Kidney (tissue), 14 donors: ENCODE results near the gene FGGY. TPM values are rescaled to one million over a fixed set of nuclear protein-coding genes. Genes with fewer than 3 reads are reported as not detected.
"Not testable (repeated sequence)": the region's sequence is repeated elsewhere in the genome, so short reads cannot be mapped to it uniquely, and the experiment has no call there.

ENCODE experiments used
- DNase-seq, 5 donors: peaks; one replicate each; pipeline ENCODE4 v3.0.0-alpha.2; 2013 to 2020
- FAIRE-seq: peaks from 2 replicates; lab custom pipeline; 2012; peaks lifted over from hg19 to GRCh38; lab: Jason Lieb, UNC
- H3K27ac ChIP-seq, 2 donors: one replicate each; pipeline ENCODE4 v1.7.0; 2013; ENCODE audit warnings: low read depth in 2 of 2, low read length in 2 of 2, inconsistent platforms in 1 of 2
- H3K27me3 ChIP-seq: one replicate; pipeline ENCODE4 v1.7.1; 2013; ENCODE audit warnings: low read length, inconsistent platforms; ENCODE audit not compliant: control insufficient read depth, insufficient read depth
- H3K36me3 ChIP-seq, 3 donors: one replicate each; pipeline versions ENCODE4 v1.7.0 to v1.7.1; 2013; ENCODE audit warnings: low read length in 3 of 3, control low read depth in 1 of 3, inconsistent platforms in 1 of 3; ENCODE audit not compliant: insufficient read depth in 3 of 3, control insufficient read depth in 2 of 3
- H3K4me1 ChIP-seq, 3 donors: one replicate each; pipeline versions ENCODE4 v1.7.0 to v1.7.1; 2013; ENCODE audit warnings: low read length in 3 of 3, inconsistent platforms in 1 of 3, low read depth in 1 of 3; ENCODE audit not compliant: control insufficient read depth in 2 of 3, insufficient read depth in 2 of 3
- H3K4me3 ChIP-seq, 3 donors: one replicate each; pipeline versions ENCODE4 v1.7.0 to v1.8.1; 2013; ENCODE audit warnings: low read length in 3 of 3, control low read depth in 1 of 3, inconsistent platforms in 1 of 3
- H3K9ac ChIP-seq, 3 donors: one replicate each; pipeline versions ENCODE4 v1.7.0 to v1.7.1; 2013; ENCODE audit warnings: low read length in 3 of 3, control low read depth in 1 of 3, inconsistent platforms in 1 of 3
- H3K9me3 ChIP-seq, 3 donors: one replicate each; pipeline versions ENCODE4 v1.7.0 to v1.7.1; 2013; ENCODE audit warnings: low read length in 3 of 3, control low read depth in 1 of 3, inconsistent platforms in 1 of 3; ENCODE audit not compliant: control insufficient read depth in 2 of 3, insufficient read depth in 1 of 3
- intact Hi-C: fragments of 100-400 bp; cut with DNase I; formaldehyde crosslinking; loops from one replicate; pipeline ENCODE4 v1.11.1; 2022
- polyA plus RNA-seq: library from polyadenylated mRNA; stranded (reverse); fragments of 350-450 nt; fragmentation: Illumina TruSeq; extraction: RNeasy Lipid Tissue Mini Kit (QIAGEN cat#74804); gene quantifications from one replicate; pipeline ENCODE4 v1.2.3, GENCODE V29; 2014; ENCODE audit warnings: low read depth, low replicate concordance; ENCODE audit not compliant: insufficient read depth
- total RNA-seq: library from RNA; stranded (reverse); fragmentation: NEBNext Ultra II Directional; extraction: Animal tissue kit (Norgen Biotek cat#: 25700); gene quantifications from one replicate; pipeline ENCODE4 v1.2.1, GENCODE V29; 2021
- TF ChIP-seq, protein P1 (sequence below): IDR thresholded peaks from 3 replicates; pipeline ENCODE4 v1.5.1; 2012; ENCODE audit warnings: mild to moderate bottlenecking, moderate library complexity, borderline replicate concordance; ENCODE audit not compliant: insufficient read depth; ENCODE audit errors: extremely low read depth
- donor health status: control.
- donor health status: control.
- donor health status: control.
- donor health status: control.
- donor health status: control.
- donor health status: DM: yes; HTN: yes; CAD: no.
- donor health status: Normal renal cell carcinoma (clear cell type).

FGGY gene
- total and polyA plus RNA-seq, 2 donors from 2014 or later: 11.2 to 31.0 TPM

DNA sequence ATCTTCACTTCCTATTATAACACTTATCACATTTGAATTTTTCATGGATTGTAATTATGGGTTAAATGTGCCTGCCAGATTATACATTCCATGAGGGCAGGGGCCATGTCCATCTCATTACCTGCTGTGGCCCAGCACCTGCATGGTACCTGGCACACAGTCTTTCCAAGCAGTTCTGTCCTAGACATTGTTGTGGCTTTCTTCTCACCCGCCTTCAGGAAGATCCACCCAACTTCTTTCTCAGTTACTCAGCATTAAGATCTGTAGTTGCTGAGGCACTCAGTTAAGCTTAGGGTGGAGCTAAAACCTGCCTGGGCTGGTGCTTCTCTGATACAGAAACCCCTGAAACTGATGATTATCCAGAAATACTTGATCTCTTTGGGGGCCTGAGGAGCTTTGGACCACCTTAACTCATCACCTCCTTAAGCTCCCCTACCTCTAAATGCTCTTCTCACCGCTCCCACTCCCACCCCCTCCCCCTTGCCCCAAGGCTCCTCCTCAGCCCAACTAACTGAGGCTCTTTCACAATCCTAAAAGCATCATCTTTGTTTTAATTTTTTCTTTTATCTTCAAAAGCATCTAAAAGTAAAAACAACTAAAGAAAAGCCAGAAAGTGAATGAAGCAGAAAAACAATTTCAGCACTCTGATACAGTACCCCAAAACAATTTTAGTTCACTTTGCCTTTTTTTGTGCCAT lies 190.6 kb downstream of the FGGY start:
- Histone ChIP-seq H3K4me1 (no peaks in the 10 kb centered on the region), H3K4me3 (no peak overlapping the region), H3K27me3 (no peaks in the 10 kb centered on the region), H3K27ac (no peak overlapping the region), H3K36me3 (no peaks in the 10 kb centered on the region), H3K9ac (no peak overlapping the region), H3K9me3 (no peaks in the 10 kb centered on the region)
- TF ChIP-seq, protein P1, sequence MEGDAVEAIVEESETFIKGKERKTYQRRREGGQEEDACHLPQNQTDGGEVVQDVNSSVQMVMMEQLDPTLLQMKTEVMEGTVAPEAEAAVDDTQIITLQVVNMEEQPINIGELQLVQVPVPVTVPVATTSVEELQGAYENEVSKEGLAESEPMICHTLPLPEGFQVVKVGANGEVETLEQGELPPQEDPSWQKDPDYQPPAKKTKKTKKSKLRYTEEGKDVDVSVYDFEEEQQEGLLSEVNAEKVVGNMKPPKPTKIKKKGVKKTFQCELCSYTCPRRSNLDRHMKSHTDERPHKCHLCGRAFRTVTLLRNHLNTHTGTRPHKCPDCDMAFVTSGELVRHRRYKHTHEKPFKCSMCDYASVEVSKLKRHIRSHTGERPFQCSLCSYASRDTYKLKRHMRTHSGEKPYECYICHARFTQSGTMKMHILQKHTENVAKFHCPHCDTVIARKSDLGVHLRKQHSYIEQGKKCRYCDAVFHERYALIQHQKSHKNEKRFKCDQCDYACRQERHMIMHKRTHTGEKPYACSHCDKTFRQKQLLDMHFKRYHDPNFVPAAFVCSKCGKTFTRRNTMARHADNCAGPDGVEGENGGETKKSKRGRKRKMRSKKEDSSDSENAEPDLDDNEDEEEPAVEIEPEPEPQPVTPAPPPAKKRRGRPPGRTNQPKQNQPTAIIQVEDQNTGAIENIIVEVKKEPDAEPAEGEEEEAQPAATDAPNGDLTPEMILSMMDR: no peak
- FAIRE-seq (no peak), DNase-seq (no peak)
- intact Hi-C loops: no loop called here

DNA sequence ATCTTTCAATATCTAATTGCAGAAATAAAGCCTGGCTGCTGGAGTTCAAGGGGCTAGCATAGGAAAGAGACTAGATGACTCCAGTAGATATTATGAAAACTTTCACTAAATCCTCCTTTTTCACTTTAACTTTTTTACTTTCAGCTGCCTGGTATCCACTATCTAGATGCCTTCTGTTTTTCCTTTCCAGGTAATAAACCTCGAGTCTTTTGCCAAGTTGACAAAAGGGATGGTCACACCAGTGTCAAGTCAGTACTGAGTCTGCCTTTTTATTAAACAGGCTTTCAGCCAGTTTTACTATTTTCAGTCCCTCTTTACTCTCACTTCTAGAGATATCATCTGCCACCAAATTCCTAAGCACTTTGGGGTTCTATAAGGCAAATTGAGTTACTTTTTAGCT lies 195.6 kb downstream of the FGGY start:
- no peaks in the 10 kb centered on the region for H3K36me3 ChIP-seq
- TF ChIP-seq, protein P1: no peak
- DNase-seq (no peak), FAIRE-seq (no peak)
- intact Hi-C loops: no loop called here
- no peaks in the 10 kb centered on the region for H3K4me1 ChIP-seq
- H3K9ac ChIP-seq: no peak overlapping the region
- H3K9me3 ChIP-seq: peaks cover 0 to 3% (median 2%) of the 10 kb centered on the region in 3 donors
- H3K27ac ChIP-seq: no peak overlapping the region
- H3K27me3 ChIP-seq: no peaks in the 10 kb centered on the region
- no peak overlapping the region for H3K4me3 ChIP-seq

DNA sequence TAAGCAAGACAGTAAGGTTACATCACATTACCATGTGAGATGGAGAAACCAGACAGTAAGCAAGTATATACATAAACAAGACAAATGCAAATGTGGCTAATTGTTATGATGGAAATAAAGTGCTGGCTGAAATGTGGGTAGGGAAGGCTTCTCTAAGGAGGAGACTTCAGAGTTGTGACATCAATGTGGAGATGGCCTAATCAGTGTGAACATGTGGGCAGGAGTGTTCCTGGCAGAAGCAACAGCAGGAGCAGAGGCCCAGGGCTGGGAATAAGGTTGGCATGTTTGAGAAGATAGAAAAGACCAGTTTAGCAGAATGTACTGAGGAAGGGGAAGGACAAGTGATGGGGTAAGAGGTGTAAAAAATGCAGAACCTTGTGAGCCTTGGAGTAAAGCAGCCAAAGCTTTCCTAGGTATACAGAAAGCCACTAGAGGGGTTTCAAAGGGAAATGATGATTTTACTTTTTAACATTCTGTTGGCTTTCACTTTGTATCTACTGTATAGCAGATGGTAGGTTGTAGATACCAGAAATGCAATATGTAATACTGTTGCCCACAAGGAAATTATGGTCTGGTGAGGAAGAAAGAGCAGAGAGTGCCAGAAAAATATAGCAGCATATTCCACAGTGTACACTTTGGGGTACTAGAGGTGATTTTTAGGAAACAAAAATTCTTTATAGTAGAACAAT lies 197.4 kb downstream of the FGGY start:
- no peak overlapping the region for H3K4me3 ChIP-seq
- no peak overlapping the region for H3K9ac ChIP-seq
- H3K36me3 ChIP-seq: no peaks in the 10 kb centered on the region
- H3K27me3 ChIP-seq: no peaks in the 10 kb centered on the region
- peaks cover 0 to 3% (median 2%) of the 10 kb centered on the region in 3 donors for H3K9me3 ChIP-seq
- no peak overlapping the region for H3K27ac ChIP-seq
- FAIRE-seq (no peak), DNase-seq (no peak)
- intact Hi-C loops: no loop called here
- peaks cover 2 to 7% (median 4%) of the 10 kb centered on the region in 3 donors for H3K4me1 ChIP-seq
- TF ChIP-seq, protein P1: no peak

DNA sequence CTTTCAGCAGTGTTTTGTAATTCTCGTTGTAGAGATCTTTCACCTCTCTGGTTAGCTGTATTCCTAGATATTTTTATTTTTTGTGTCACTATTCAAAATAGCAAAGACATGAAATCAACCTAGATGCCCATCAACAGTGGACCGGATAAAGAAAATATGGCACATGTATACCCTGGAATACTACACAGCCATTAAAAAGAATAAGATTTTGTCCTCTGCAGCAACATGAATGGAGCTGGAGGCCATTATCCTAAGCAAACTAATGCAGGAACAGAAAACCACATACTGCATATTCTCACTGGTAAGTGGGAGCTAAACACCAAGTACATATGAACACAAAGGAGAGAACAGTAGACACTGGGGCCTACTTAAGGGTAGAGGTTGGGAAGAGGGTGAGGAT lies 199.3 kb downstream of the FGGY start:
- DNase-seq, H3K27me3 ChIP-seq, H3K4me3 ChIP-seq, H3K9ac ChIP-seq, H3K36me3 ChIP-seq, H3K27ac ChIP-seq, FAIRE-seq, H3K9me3 ChIP-seq, intact Hi-C loops: not testable (repeated sequence)
- peaks cover 5 to 17% (median 6%) of the 10 kb centered on the region in 3 donors for H3K4me1 ChIP-seq
